GM12873 (cell line): Measurements from ENCODE around the gene EXPH5.

ENCODE experiments used
- TF ChIP-seq, protein P1 (sequence below): IDR thresholded peaks from 2 replicates; pipeline ENCODE4 v1.5.1; 2012; ENCODE audit warnings: low read depth, mild to moderate bottlenecking, moderate library complexity, low read length, control low read depth; ENCODE audit not compliant: insufficient read depth; ENCODE audit errors: missing control alignments

The EXPH5 gene

GRCh38 chr11:108511851-108512474, 81.6 kb downstream of the EXPH5 start:
- TF ChIP-seq, protein P1, sequence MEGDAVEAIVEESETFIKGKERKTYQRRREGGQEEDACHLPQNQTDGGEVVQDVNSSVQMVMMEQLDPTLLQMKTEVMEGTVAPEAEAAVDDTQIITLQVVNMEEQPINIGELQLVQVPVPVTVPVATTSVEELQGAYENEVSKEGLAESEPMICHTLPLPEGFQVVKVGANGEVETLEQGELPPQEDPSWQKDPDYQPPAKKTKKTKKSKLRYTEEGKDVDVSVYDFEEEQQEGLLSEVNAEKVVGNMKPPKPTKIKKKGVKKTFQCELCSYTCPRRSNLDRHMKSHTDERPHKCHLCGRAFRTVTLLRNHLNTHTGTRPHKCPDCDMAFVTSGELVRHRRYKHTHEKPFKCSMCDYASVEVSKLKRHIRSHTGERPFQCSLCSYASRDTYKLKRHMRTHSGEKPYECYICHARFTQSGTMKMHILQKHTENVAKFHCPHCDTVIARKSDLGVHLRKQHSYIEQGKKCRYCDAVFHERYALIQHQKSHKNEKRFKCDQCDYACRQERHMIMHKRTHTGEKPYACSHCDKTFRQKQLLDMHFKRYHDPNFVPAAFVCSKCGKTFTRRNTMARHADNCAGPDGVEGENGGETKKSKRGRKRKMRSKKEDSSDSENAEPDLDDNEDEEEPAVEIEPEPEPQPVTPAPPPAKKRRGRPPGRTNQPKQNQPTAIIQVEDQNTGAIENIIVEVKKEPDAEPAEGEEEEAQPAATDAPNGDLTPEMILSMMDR: no peak

DNA sequence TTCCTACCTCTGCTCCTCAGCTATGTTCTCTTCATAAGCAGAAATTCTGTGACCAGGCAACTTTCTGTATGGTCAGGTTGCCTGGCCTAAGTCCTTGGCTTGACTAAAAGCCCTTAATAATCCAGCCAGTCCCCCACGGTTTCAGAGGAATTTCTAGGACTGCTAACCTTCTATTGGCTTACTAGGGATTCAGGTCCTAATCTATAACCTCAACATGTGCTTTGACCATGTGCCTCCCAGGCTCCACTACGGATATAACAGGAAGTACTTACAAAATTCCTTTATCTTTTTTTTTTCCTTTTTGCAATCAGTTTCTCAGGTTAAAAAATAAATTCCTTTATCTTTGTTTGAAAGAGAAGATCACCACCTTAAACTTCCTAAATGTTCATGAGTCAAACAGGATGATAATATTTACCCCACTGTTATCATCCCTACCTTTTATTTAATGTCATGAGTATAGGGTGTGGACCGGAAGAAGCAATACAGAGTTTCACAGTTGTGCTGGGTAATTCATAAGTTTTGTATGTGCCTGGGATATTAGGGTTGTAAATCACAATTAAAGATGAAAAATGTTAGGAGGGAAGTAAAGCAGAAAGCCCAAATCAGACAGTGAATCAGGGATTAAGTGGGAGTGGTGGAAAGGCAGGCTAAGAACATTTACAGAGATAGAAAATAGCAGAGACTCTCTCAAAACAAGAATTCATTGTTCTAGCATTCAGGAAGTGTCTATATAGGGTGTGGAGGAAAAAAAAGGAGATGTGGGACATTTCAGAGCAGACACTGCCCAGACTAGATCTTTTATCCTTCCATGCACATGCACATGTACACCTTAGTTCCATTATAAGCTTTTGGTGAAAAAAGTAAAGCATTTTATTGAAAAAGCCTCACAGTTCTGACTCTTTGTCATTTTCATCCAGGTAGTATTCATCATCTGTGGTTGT, 84.6 kb downstream of the EXPH5 start:
- TF ChIP-seq, protein P1: no peak

- TF ChIP-seq, protein P1: no peak
Measured at GRCh38 chr11:108501396-108501795, 92.2 kb downstream of the EXPH5 start.

- TF ChIP-seq, protein P1: no peak
Measured at GRCh38 chr11:108500721-108501120, 92.8 kb downstream of the EXPH5 start.

DNA sequence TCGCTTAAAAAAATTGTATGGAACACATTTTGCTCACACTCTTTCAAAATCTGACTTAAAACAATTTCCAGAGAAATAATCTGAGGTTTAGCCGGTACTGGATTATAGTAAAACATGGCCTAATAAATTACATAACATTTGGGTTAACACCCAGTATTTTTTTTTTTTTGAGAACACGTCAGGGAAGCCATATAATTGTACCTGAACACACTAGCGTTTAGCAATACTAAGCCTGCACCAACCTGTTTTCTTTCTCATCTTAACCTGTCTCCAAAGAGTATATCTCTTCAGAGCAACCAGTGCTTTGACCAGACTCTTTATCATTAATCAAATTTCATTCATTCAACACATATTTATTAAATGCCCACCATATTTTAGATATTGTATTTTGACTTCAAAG, 93.4 kb downstream of the EXPH5 start:
- TF ChIP-seq, protein P1: no peak

DNA sequence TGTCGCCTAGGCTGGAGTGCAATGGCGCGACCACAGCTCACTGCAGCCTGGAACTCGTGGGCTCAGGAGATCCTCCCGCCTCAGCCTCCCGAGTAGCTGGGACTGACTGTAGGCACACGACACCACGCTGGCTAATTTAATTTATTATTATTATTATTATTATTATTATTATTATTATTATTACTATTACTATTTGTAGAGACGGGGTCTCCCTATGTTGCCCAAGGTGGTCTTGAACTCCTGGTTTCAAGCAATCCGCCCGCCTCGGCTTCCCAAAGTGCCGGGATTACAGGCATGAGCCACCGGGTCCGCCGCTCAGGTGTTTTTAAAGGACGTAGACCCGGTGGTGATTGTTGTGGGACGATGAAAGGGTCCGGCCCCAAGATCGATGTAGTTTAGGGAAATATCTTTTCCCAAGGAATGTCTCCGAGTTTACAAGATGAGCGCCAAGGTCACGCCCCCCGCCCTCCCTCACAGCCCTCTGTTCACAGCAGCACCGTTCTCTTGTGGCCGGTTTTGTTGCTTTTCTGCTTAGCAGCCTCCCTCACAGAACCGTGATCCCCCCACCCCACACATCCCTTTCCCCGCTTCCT, 94.7 kb downstream of the EXPH5 start:
- TF ChIP-seq, protein P1: no peak

DNA sequence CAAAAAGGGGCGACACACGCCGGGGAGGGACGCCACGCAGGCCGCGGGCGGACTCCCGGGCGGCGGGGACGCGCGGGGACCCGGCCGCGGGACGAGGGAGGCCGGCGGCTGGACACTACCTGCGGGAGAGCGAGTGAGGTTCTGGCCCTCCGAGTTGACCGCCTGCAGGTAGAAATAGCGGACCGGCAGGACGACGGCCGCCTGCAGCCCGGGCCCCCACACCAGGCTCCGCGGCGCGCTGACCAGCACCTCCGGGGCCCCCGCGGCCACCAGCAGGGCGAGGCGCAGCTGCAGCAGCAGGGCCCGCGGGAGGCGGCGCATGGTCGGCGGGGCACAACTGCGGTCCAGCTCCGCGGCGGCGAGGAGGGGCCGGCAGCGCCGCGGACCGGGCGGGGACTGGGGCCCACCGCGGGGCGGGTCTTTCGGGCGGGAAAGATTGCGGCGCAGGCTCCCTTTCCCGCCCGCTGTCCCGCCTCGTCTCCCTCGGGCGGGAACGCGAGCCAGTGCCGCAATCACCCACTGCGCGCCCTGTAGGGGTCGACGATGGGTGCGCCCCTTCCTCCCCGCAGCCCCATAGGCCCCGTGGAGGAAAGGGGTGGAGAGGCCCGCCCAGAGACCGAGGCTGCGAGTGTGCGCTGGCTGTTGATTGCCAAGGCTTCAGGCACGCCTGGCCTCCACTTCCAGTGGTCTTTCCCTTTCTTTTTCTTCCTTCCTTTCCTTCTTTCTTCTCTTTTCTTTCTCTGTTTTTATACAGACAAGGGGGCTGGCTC, 95.3 kb downstream of the EXPH5 start, which contains the start of gene POGLUT3:
POGLUT3 (minus strand) TSS at position 339 of the 770 bp plus-strand sequence; CDS start at position 321, 18 bp downstream.
- TF ChIP-seq, protein P1: no peak
